HepG2 (cell line): ENCODE results near the gene KANK4. TPM values are rescaled to one million over a fixed set of nuclear protein-coding genes. Genes with fewer than 3 reads are reported as not detected.

Experiments used
- AHR ChIP-seq: IDR thresholded peaks from 2 replicates; pipeline ENCODE4 v1.6.1; 2018; ENCODE audit warnings: missing genetic modification reagents, missing compliant biosample characterization
- ERF ChIP-seq: IDR thresholded peaks from 2 replicates; pipeline ENCODE4 v1.6.1; 2018; ENCODE audit warnings: missing biosample characterization, missing genetic modification reagents
- GATAD2A ChIP-seq: IDR thresholded peaks from 2 replicates; pipeline ENCODE4 v1.6.1; 2016
- HNF4A ChIP-seq: sonication (generic); formaldehyde crosslinking; IDR thresholded peaks from 2 replicates; pipeline ENCODE4 v1.4.0; 2020; ENCODE audit warnings: missing genetic modification reagents
- HNF4G ChIP-seq, 2 experiments: sonication (generic) in 1 of 2; formaldehyde crosslinking in 1 of 2; IDR thresholded peaks; 2 replicates each; pipeline versions ENCODE4 v1.4.0 to v1.6.1; 2011 to 2020; ENCODE audit warnings: borderline replicate concordance in 2 of 2, low read depth in 2 of 2, mild to moderate bottlenecking in 2 of 2, low read length in 1 of 2, missing genetic modification reagents in 1 of 2, moderate library complexity in 1 of 2
- KDM4B ChIP-seq: sonication (generic); formaldehyde crosslinking; IDR thresholded peaks from 2 replicates; pipeline ENCODE4 v1.4.0; 2020; ENCODE audit warnings: missing genetic modification reagents
- LCORL ChIP-seq, 2 experiments: fragments of 450-650 bp in 1 of 2; sonication (generic) in 1 of 2; formaldehyde crosslinking in 1 of 2; IDR thresholded peaks; 2 replicates each; pipeline versions ENCODE4 v1.5.0 to v1.6.1; 2017 to 2020; ENCODE audit warnings: antibody characterized with exemption in 1 of 2, missing genetic modification reagents in 1 of 2
- NR2F1 ChIP-seq, 2 experiments: fragments of 450-650 bp in 1 of 2; formaldehyde crosslinking in 1 of 2; IDR thresholded peaks; 2 replicates each; pipeline versions ENCODE4 v1.5.0 to v1.6.1; 2016 to 2020; ENCODE audit warnings: mild to moderate bottlenecking in 1 of 2, missing compliant biosample characterization in 1 of 2, missing genetic modification reagents in 1 of 2, moderate library complexity in 1 of 2
- POGZ ChIP-seq: sonication (generic); formaldehyde crosslinking; IDR thresholded peaks from 2 replicates; pipeline ENCODE4 v1.4.0; 2020; ENCODE audit warnings: mild to moderate bottlenecking, missing genetic modification reagents
- REST ChIP-seq, 2 experiments: IDR thresholded peaks; 2 replicates each; pipeline ENCODE4 v1.6.1; 2011 to 2012; ENCODE audit warnings: low read length in 2 of 2, borderline replicate concordance in 1 of 2, low read depth in 1 of 2, mild to moderate bottlenecking in 1 of 2, moderate library complexity in 1 of 2
- XRCC5 ChIP-seq: fragments of 200-400 bp; formaldehyde crosslinking; optimal IDR thresholded peaks from 2 replicates; pipeline ENCODE3; 2017; ENCODE audit warnings: mild to moderate bottlenecking, low read length
- ZBTB7B ChIP-seq: sonication (generic); formaldehyde crosslinking; IDR thresholded peaks from 2 replicates; pipeline ENCODE4 v1.4.0; 2020; ENCODE audit warnings: missing genetic modification reagents
- ZFY ChIP-seq: sonication (generic); formaldehyde crosslinking; IDR thresholded peaks from 2 replicates; pipeline ENCODE4 v1.4.0; 2020; ENCODE audit warnings: missing genetic modification reagents
- ZNF225 ChIP-seq: sonication (generic); formaldehyde crosslinking; IDR thresholded peaks from 2 replicates; pipeline ENCODE4 v1.4.0; 2020; ENCODE audit warnings: mild to moderate bottlenecking, missing genetic modification reagents
- ZNF382 ChIP-seq: sonication (generic); formaldehyde crosslinking; IDR thresholded peaks from 2 replicates; pipeline ENCODE4 v1.5.0; 2020; ENCODE audit warnings: missing genetic modification reagents, mild to moderate bottlenecking, borderline replicate concordance
- ZNF441 ChIP-seq: sonication (generic); formaldehyde crosslinking; IDR thresholded peaks from 2 replicates; pipeline ENCODE4 v1.7.0; 2021; ENCODE audit warnings: missing genetic modification reagents, borderline replicate concordance
- ZNF605 ChIP-seq: sonication (generic); formaldehyde crosslinking; IDR thresholded peaks from 2 replicates; pipeline ENCODE4 v1.8.0; 2022; ENCODE audit warnings: mild to moderate bottlenecking, missing genetic modification reagents
- ZNF800 ChIP-seq: sonication (generic); formaldehyde crosslinking; IDR thresholded peaks from 2 replicates; pipeline ENCODE4 v1.4.0; 2020; ENCODE audit warnings: missing genetic modification reagents
- polyA plus RNA-seq, 8 experiments: library from polyadenylated mRNA; depleted of rRNA in 3 of 8; stranded (reverse) in 7 of 8; unstranded in 1 of 8; fragments of >200 nt; fragmentation: Illumina TruSeq in 4 of 8; extraction: Trizol in 4 of 8; gene quantifications; 2 replicates each; pipeline versions ENCODE4 v1.2.1 to v1.2.3, GENCODE V29; 2011 to 2016; ENCODE audit warnings: low read depth in 4 of 8, missing spikeins in 1 of 8, mixed read lengths in 1 of 8; ENCODE audit not compliant: insufficient read depth in 1 of 8
- total RNA-seq, 5 experiments: library from RNA; depleted of rRNA; stranded (reverse); fragments of >200 nt; fragmentation: Illumina TruSeq; extraction: Trizol; gene quantifications; 2 replicates each; pipeline ENCODE4 v1.2.3, GENCODE V29; 2016; ENCODE audit warnings: low read depth in 1 of 5

The KANK4 gene
- total and polyA plus RNA-seq, 2 of the 13 experiments (the other 11 are each of a cell fraction or from before 2014, with no cell fraction given) = 16.1 to 25.7 TPM

DNA sequence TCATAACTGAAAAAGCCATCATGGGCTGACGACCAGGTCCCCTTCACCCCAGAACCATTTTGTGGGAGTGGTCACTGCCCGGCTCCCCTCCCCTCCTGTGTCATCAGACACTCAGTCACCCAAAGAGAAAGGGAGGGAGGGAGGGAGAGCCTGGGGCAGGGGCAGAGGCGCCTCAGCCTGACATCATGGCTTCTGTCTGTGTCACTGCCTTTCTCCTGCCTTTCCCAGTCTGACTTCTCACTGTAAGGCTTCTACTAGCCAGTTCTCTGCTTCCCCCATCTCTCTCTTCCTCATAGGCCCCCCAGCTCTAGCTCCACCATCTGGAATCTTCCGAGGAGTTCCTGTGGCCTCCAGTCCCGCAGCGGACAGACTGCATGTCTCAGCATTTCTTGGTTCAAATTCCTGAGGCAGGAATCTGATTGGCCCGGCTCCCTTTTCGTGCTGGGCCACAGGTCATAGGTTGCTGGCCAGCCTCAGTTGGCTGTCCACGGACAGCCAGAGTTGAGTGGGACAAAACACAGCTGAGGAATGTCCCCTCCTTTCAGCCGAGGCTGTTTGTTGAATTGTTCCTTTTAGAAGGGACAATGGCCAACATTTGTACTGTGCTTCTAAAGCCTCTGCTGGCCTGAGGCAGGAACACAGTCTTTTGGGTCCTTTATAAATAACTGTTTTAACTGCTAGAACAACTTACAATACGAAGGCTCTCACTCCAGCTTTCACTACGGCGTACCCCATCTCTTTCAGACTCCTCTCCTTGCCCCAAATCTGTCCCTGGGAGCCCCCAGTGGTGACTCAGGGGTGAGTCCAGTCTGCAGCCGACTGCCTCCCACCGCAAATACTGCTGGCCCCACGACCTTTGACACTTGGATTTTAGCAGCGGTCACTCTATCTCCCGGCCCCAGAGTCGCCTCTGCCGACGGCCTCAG lies 18.7 kb upstream of the KANK4 start (continued):
- TF ChIP-seq REST (IDR thresholded peaks at IDR 0.05; ENCODE audit: borderline replicate concordance in 1 of 2, low read depth in 1 of 2, low read length in 2 of 2) (no peak), ZNF800 (no peak), ZNF441 (CRISPR knock-in tag) (peak; percentile 97), LCORL (IDR thresholded peaks at IDR 0.05) (no peak), LCORL (CRISPR knock-in tag; IDR thresholded peaks at IDR 0.05) (peak; percentile 83), ZNF225 (CRISPR knock-in tag) (no peak), KDM4B (CRISPR knock-in tag) (no peak), AHR (CRISPR knock-in tag) (no peak), GATAD2A (CRISPR knock-in tag) (peak; percentile 19; the same call in 1 of the 2 replicates), ZBTB7B (CRISPR knock-in tag) (peak; percentile 65), ERF (CRISPR knock-in tag) (no peak), ZNF605 (CRISPR knock-in tag) (0 out of 2 replicates have a peak, but pooled peaks have one; percentile 36), XRCC5 (peak; percentile 58), HNF4G (IDR thresholded peaks at IDR 0.05; ENCODE audit: borderline replicate concordance, low read depth, low read length) (peak; percentile 73; the same call in 1 of the 2 replicates), HNF4G (CRISPR knock-in tag; IDR thresholded peaks at IDR 0.05; ENCODE audit: borderline replicate concordance, low read depth) (no peak), NR2F1 (CRISPR knock-in tag; IDR thresholded peaks at IDR 0.05) (peak in 1 of 2 experiments; percentile 68; a peak in 3 of 4 replicates), ZFY (CRISPR knock-in tag) (0 out of 2 replicates have a peak, but pooled peaks have one; percentile 7), POGZ (CRISPR knock-in tag) (0 out of 2 replicates have a peak, but pooled peaks have one; percentile 14), ZNF382 (CRISPR knock-in tag) (no peak), HNF4A (CRISPR knock-in tag) (peak; percentile 77)
